ENCODE data around the gene ALX3. TPM values are rescaled to one million over a fixed set of nuclear protein-coding genes. Genes with fewer than 3 reads are reported as not detected.

Gene ALX3
- total RNA-seq, 1 experiment from 2014 or later: 0.15 TPM

DNA sequence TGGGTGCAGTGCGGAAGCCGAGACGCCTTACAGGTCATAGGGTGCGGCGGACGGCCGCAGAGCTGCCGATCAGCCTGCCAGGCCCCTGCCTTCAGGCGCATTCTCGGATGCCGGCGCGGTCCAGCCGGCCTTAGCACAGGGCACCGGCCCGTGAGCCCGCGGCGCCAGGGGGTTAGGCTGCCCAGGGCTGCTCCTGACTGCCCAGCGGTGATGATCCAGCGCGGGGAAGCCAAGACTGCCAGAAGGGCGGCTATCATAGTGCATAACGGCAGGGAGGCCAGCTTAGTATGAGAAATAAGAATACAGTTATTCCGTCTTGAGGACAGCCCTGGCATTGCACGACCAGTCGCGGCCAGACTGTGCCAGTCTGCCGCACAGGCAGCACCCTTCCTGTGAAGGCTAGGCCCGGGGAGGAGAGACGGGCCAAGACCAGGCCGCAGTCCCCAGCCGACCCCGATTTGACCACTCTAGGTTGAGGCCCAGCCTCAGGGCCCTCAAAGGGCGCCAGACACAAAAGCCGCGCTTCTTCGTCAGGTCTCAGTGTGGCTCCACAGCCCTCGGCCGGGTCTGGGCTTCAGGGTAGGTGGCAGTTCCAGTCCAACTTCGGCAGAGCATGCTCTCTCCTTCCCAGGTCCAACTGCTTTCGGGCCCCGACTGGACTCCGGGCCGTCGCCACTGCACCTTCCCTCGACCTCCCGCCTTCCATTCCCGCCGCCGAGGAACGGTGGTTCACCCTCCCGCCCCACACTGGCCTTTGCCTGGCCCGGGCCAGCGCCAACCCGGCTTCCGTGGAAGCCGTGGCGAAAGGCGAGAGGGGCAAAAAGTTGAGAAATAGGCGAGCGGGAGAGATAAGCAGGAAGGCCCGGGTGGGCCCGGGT, 829 bp downstream of the ALX3 start:
- H3K4me3 Mint-ChIP-seq: peak overlapping the region; percentile 70
- no peak overlapping the region for H3K27ac Mint-ChIP-seq
- TF ChIP-seq CREB1 (CRISPR knock-in tag; IDR thresholded peaks at IDR 0.05) (no peak), ZNF263 (CRISPR knock-in tag; IDR thresholded peaks at IDR 0.05; ENCODE audit: low read depth) (no peak), USF1 (CRISPR knock-in tag; IDR thresholded peaks at IDR 0.05) (no peak), NR1H2 (CRISPR knock-in tag; IDR thresholded peaks at IDR 0.05) (no peak), ESRRA (CRISPR knock-in tag; IDR thresholded peaks at IDR 0.05; ENCODE audit: borderline replicate concordance) (no peak), ETV6 (CRISPR knock-in tag; IDR thresholded peaks at IDR 0.05) (no peak), TP53 (CRISPR knock-in tag; IDR thresholded peaks at IDR 0.05) (no peak), NR2C2 (CRISPR knock-in tag; IDR thresholded peaks at IDR 0.05) (no peak), HMGA2 (CRISPR knock-in tag; IDR thresholded peaks at IDR 0.05) (no peak)
- TF ChIP-seq, protein P1, sequence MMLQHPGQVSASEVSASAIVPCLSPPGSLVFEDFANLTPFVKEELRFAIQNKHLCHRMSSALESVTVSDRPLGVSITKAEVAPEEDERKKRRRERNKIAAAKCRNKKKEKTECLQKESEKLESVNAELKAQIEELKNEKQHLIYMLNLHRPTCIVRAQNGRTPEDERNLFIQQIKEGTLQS (CRISPR knock-in tag; conservative IDR thresholded peaks at IDR 0.05): no peak
- DNase-seq (ENCODE audit: low spot score) (peak; percentile 54), ATAC-seq (peak; percentile 10)
- H3K36me3 Mint-ChIP-seq: no peaks in the 10 kb centered on the region
- ChIA-PET CTCF (interaction anchor here (1.0 to 1.3 kb wide), 3 partner anchors 10 to 36 kb away, joined by 6 to 9 read pairs (median 7); no protein-coding TSS in a partner anchor), POLR2A (interaction anchor here (0.6 kb wide), 2 partner anchors 390 to 506 kb away, joined by 4 read pairs; no protein-coding TSS in a partner anchor)
- H3K9me3 Mint-ChIP-seq: no peaks in the 10 kb centered on the region
- peaks cover 15% of the 10 kb centered on the region for H3K4me1 Mint-ChIP-seq
- H3K27me3 Mint-ChIP-seq (ENCODE audit: low read depth): peaks cover 96% of the 10 kb centered on the region

GRCh38 chr1:110068646-110069403, 1.6 kb downstream of the ALX3 start:
- POLR2A ChIA-PET: interaction anchor here (0.6 kb wide), 1 partner anchor 389 kb away, joined by 4 read pairs; no protein-coding TSS in a partner anchor
- Mint-ChIP-seq H3K36me3 (no peaks in the 10 kb centered on the region), H3K27me3 (ENCODE audit: low read depth) (peaks cover 94% of the 10 kb centered on the region), H3K9me3 (no peaks in the 10 kb centered on the region), H3K4me1 (peaks cover 15% of the 10 kb centered on the region), H3K4me3 (peak overlapping the region; percentile 67), H3K27ac (no peak overlapping the region)
- DNase-seq (ENCODE audit: low spot score): peak; percentile 48
- CTCF ChIA-PET: interaction anchor here (1.0 to 1.3 kb wide), 3 partner anchors 9 to 37 kb away, joined by 6 to 9 read pairs (median 7); no protein-coding TSS in a partner anchor
- peak; percentile 9 for ATAC-seq
- TF ChIP-seq NR3C1 (CRISPR knock-in tag; conservative IDR thresholded peaks at IDR 0.05; ENCODE audit: low read depth): no peak
- TF ChIP-seq, protein P2, sequence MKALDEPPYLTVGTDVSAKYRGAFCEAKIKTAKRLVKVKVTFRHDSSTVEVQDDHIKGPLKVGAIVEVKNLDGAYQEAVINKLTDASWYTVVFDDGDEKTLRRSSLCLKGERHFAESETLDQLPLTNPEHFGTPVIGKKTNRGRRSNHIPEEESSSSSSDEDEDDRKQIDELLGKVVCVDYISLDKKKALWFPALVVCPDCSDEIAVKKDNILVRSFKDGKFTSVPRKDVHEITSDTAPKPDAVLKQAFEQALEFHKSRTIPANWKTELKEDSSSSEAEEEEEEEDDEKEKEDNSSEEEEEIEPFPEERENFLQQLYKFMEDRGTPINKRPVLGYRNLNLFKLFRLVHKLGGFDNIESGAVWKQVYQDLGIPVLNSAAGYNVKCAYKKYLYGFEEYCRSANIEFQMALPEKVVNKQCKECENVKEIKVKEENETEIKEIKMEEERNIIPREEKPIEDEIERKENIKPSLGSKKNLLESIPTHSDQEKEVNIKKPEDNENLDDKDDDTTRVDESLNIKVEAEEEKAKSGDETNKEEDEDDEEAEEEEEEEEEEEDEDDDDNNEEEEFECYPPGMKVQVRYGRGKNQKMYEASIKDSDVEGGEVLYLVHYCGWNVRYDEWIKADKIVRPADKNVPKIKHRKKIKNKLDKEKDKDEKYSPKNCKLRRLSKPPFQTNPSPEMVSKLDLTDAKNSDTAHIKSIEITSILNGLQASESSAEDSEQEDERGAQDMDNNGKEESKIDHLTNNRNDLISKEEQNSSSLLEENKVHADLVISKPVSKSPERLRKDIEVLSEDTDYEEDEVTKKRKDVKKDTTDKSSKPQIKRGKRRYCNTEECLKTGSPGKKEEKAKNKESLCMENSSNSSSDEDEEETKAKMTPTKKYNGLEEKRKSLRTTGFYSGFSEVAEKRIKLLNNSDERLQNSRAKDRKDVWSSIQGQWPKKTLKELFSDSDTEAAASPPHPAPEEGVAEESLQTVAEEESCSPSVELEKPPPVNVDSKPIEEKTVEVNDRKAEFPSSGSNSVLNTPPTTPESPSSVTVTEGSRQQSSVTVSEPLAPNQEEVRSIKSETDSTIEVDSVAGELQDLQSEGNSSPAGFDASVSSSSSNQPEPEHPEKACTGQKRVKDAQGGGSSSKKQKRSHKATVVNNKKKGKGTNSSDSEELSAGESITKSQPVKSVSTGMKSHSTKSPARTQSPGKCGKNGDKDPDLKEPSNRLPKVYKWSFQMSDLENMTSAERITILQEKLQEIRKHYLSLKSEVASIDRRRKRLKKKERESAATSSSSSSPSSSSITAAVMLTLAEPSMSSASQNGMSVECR (CRISPR knock-in tag; IDR thresholded peaks at IDR 0.05; ENCODE audit: borderline replicate concordance): no peak
- TF ChIP-seq, protein P3, sequence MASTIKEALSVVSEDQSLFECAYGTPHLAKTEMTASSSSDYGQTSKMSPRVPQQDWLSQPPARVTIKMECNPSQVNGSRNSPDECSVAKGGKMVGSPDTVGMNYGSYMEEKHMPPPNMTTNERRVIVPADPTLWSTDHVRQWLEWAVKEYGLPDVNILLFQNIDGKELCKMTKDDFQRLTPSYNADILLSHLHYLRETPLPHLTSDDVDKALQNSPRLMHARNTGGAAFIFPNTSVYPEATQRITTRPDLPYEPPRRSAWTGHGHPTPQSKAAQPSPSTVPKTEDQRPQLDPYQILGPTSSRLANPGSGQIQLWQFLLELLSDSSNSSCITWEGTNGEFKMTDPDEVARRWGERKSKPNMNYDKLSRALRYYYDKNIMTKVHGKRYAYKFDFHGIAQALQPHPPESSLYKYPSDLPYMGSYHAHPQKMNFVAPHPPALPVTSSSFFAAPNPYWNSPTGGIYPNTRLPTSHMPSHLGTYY (CRISPR knock-in tag; IDR thresholded peaks at IDR 0.05): no peak
- TF ChIP-seq ESRRA (CRISPR knock-in tag; IDR thresholded peaks at IDR 0.05; ENCODE audit: borderline replicate concordance): no peak
- TF ChIP-seq, protein P4, sequence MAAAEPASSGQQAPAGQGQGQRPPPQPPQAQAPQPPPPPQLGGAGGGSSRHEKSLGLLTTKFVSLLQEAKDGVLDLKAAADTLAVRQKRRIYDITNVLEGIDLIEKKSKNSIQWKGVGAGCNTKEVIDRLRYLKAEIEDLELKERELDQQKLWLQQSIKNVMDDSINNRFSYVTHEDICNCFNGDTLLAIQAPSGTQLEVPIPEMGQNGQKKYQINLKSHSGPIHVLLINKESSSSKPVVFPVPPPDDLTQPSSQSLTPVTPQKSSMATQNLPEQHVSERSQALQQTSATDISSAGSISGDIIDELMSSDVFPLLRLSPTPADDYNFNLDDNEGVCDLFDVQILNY (CRISPR knock-in tag; IDR thresholded peaks at IDR 0.05): no peak
- no peak for TF ChIP-seq ZNF671 (CRISPR knock-in tag; IDR thresholded peaks at IDR 0.05)
- TF ChIP-seq GABPB1 (CRISPR knock-in tag; IDR thresholded peaks at IDR 0.05): no peak
- TF ChIP-seq SP1 (CRISPR knock-in tag; conservative IDR thresholded peaks at IDR 0.05): no peak
- no peak for TF ChIP-seq NFYB (CRISPR knock-in tag; conservative IDR thresholded peaks at IDR 0.05; ENCODE audit: low read depth)
- no peak for TF ChIP-seq NR2C2 (CRISPR knock-in tag; IDR thresholded peaks at IDR 0.05)
- no peak for TF ChIP-seq TEAD1 (CRISPR knock-in tag; IDR thresholded peaks at IDR 0.05)
- no peak for TF ChIP-seq ZNF121 (CRISPR knock-in tag; IDR thresholded peaks at IDR 0.05)
- TF ChIP-seq FOXP1 (CRISPR knock-in tag; IDR thresholded peaks at IDR 0.05; ENCODE audit: borderline replicate concordance): no peak
- TF ChIP-seq, protein P5, sequence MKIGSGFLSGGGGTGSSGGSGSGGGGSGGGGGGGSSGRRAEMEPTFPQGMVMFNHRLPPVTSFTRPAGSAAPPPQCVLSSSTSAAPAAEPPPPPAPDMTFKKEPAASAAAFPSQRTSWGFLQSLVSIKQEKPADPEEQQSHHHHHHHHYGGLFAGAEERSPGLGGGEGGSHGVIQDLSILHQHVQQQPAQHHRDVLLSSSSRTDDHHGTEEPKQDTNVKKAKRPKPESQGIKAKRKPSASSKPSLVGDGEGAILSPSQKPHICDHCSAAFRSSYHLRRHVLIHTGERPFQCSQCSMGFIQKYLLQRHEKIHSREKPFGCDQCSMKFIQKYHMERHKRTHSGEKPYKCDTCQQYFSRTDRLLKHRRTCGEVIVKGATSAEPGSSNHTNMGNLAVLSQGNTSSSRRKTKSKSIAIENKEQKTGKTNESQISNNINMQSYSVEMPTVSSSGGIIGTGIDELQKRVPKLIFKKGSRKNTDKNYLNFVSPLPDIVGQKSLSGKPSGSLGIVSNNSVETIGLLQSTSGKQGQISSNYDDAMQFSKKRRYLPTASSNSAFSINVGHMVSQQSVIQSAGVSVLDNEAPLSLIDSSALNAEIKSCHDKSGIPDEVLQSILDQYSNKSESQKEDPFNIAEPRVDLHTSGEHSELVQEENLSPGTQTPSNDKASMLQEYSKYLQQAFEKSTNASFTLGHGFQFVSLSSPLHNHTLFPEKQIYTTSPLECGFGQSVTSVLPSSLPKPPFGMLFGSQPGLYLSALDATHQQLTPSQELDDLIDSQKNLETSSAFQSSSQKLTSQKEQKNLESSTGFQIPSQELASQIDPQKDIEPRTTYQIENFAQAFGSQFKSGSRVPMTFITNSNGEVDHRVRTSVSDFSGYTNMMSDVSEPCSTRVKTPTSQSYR (CRISPR knock-in tag; IDR thresholded peaks at IDR 0.05): no peak
- TF ChIP-seq ZNF416 (CRISPR knock-in tag; IDR thresholded peaks at IDR 0.05): no peak
- TF ChIP-seq HMGA2 (CRISPR knock-in tag; IDR thresholded peaks at IDR 0.05): no peak

All from WTC11 (cell line).